ENCODE data around the gene UPP2. TPM values are rescaled to one million over a fixed set of nuclear protein-coding genes. Genes with fewer than 3 reads are reported as not detected.

Gene UPP2
- total RNA-seq, 1 experiment from 2014 or later = not detected

DNA sequence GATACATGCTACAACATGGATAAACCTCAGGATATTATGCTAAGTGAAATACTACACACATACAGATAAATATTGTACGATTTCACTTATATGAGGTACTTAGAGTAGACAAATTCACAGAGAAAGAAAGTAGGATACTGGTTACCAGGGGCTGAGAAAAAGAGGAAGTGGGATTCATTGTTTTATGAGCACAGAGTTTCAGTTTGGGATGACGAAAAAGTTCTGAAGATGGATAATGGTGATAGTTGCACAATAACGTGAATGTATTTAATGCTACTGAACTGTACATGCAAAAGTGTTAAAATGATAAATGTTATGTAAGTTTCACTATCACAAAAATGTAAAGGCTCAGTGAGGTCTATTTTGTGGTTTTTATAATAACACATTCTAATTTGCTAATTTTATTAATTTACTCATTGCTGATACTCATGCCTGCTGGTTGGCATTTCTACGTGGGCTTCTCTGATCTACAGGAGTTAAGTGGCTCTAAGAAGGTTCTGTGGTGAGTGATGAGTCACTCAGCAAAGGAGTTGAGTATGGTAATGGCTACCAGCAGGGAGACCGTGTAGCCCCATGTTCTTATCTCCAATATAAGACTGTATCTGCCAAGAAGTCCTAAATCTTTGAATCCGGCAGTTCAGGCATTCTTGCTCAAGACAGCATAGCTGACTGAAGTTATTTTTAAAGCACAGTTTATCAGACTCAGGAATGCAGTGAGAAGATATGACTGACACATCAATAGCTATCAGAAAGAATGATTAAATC, 41.1 kb downstream of the UPP2 start:
- TF ChIP-seq, protein P1, sequence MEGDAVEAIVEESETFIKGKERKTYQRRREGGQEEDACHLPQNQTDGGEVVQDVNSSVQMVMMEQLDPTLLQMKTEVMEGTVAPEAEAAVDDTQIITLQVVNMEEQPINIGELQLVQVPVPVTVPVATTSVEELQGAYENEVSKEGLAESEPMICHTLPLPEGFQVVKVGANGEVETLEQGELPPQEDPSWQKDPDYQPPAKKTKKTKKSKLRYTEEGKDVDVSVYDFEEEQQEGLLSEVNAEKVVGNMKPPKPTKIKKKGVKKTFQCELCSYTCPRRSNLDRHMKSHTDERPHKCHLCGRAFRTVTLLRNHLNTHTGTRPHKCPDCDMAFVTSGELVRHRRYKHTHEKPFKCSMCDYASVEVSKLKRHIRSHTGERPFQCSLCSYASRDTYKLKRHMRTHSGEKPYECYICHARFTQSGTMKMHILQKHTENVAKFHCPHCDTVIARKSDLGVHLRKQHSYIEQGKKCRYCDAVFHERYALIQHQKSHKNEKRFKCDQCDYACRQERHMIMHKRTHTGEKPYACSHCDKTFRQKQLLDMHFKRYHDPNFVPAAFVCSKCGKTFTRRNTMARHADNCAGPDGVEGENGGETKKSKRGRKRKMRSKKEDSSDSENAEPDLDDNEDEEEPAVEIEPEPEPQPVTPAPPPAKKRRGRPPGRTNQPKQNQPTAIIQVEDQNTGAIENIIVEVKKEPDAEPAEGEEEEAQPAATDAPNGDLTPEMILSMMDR (conservative IDR thresholded peaks at IDR 0.05; ENCODE audit: low read depth, low read length) = no peak
- no peak for TF ChIP-seq EZH2 (IDR thresholded peaks at IDR 0.05; ENCODE audit: borderline replicate concordance, low read depth, low read length, poor library complexity, severe bottlenecking)
- Histone ChIP-seq H3K27me3 (replicated peaks; ENCODE audit: insufficient read depth, low read depth, low read length, poor library complexity) (no peaks in the 10 kb centered on the region), H3K9me3 (ENCODE audit: low read depth, low read length, poor library complexity, severe bottlenecking) (no peaks in the 10 kb centered on the region), H3K27ac (ENCODE audit: low read depth, low read length, poor library complexity, severe bottlenecking) (no peak overlapping the region), H3K4me1 (ENCODE audit: insufficient read depth, low read length, poor library complexity, severe bottlenecking) (no peaks in the 10 kb centered on the region), H3K36me3 (ENCODE audit: insufficient read depth, low read length, poor library complexity, severe bottlenecking) (no peaks in the 10 kb centered on the region), H3K4me3 (ENCODE audit: low read depth, low read length, poor library complexity, severe bottlenecking) (no peak overlapping the region)
- POLR2A ChIA-PET (ENCODE audit: low non-redundant PET) = no interaction called here
- intact Hi-C loops (cut with micrococcal nuclease; ENCODE audit: unreplicated experiment) = no loop called here
- CTCF ChIA-PET = no interaction called here
- BruUV-seq (replicated peaks) = no TSS peak
- peak; percentile 55 for DNase-seq (ENCODE audit: low spot score)

GRCh38 chr2:158143703-158144360, 42.2 kb downstream of the UPP2 start:
- no peak overlapping the region for H3K4me3 ChIP-seq (ENCODE audit: low read depth, low read length, poor library complexity, severe bottlenecking)
- H3K4me1 ChIP-seq (ENCODE audit: insufficient read depth, low read length, poor library complexity, severe bottlenecking) = no peaks in the 10 kb centered on the region
- no peak for DNase-seq (ENCODE audit: low spot score)
- ChIA-PET POLR2A (ENCODE audit: low non-redundant PET) (no interaction called here), CTCF (no interaction called here)
- no peaks in the 10 kb centered on the region for H3K27me3 ChIP-seq (replicated peaks; ENCODE audit: insufficient read depth, low read depth, low read length, poor library complexity)
- H3K27ac ChIP-seq (ENCODE audit: low read depth, low read length, poor library complexity, severe bottlenecking) = no peak overlapping the region
- H3K36me3 ChIP-seq (ENCODE audit: insufficient read depth, low read length, poor library complexity, severe bottlenecking) = no peaks in the 10 kb centered on the region
- no peak for TF ChIP-seq EZH2 (IDR thresholded peaks at IDR 0.05; ENCODE audit: borderline replicate concordance, low read depth, low read length, poor library complexity, severe bottlenecking)
- TF ChIP-seq, protein P1 (conservative IDR thresholded peaks at IDR 0.05; ENCODE audit: low read depth, low read length) = no peak
- no TSS peak for BruUV-seq (replicated peaks)
- intact Hi-C loops (cut with micrococcal nuclease; ENCODE audit: unreplicated experiment) = no loop called here
- H3K9me3 ChIP-seq (ENCODE audit: low read depth, low read length, poor library complexity, severe bottlenecking) = no peaks in the 10 kb centered on the region

DNA sequence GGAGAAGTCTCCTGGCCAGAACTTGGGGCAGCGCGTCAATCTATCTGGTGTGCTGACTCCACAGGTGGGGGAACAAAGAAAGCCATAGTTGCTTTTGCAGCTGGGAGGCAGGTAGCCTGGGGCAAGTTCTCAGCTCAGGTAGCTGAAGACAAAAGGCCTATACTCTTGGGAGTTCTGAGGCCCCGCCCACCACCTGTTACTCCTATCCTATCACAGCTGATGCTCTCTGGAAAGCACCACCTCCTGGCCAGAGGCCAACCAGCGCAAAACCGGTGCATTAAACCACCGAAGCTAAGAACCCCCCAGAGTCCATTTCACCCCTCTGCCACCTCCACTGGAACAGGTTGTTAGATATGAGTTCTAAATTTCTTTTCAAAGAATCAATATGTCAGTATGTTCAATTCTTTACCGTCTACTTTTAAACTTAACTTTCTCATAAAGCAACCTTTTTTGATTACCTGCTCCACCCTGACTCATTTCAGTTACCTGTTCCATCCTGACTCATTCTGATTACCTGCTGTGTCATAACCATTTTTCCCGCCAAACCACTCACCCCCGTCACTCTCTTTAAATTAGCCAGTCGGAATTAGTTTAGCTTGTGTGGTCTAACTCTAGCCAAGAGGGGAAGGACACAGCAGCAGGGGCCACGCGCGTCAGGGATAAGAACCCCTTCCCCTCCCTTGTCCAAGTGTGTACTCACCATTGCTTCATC, 43.4 kb downstream of the UPP2 start:
- ChIA-PET POLR2A (ENCODE audit: low non-redundant PET) (no interaction called here), CTCF (no interaction called here)
- BruUV-seq (replicated peaks) = no TSS peak
- Histone ChIP-seq H3K4me1 (ENCODE audit: insufficient read depth, low read length, poor library complexity, severe bottlenecking) (no peaks in the 10 kb centered on the region), H3K27ac (ENCODE audit: low read depth, low read length, poor library complexity, severe bottlenecking) (no peak overlapping the region), H3K36me3 (ENCODE audit: insufficient read depth, low read length, poor library complexity, severe bottlenecking) (no peaks in the 10 kb centered on the region), H3K4me3 (ENCODE audit: low read depth, low read length, poor library complexity, severe bottlenecking) (no peak overlapping the region), H3K27me3 (replicated peaks; ENCODE audit: insufficient read depth, low read depth, low read length, poor library complexity) (no peaks in the 10 kb centered on the region), H3K9me3 (ENCODE audit: low read depth, low read length, poor library complexity, severe bottlenecking) (no peaks in the 10 kb centered on the region)
- intact Hi-C loops (cut with micrococcal nuclease; ENCODE audit: unreplicated experiment) = no loop called here
- TF ChIP-seq, protein P1 (conservative IDR thresholded peaks at IDR 0.05; ENCODE audit: low read depth, low read length) = no peak
- TF ChIP-seq EZH2 (IDR thresholded peaks at IDR 0.05; ENCODE audit: borderline replicate concordance, low read depth, low read length, poor library complexity, severe bottlenecking) = no peak
- DNase-seq (ENCODE audit: low spot score) = no peak

All from A673 (cell line).